Measurements from ENCODE around the gene EMILIN2.

DNA sequence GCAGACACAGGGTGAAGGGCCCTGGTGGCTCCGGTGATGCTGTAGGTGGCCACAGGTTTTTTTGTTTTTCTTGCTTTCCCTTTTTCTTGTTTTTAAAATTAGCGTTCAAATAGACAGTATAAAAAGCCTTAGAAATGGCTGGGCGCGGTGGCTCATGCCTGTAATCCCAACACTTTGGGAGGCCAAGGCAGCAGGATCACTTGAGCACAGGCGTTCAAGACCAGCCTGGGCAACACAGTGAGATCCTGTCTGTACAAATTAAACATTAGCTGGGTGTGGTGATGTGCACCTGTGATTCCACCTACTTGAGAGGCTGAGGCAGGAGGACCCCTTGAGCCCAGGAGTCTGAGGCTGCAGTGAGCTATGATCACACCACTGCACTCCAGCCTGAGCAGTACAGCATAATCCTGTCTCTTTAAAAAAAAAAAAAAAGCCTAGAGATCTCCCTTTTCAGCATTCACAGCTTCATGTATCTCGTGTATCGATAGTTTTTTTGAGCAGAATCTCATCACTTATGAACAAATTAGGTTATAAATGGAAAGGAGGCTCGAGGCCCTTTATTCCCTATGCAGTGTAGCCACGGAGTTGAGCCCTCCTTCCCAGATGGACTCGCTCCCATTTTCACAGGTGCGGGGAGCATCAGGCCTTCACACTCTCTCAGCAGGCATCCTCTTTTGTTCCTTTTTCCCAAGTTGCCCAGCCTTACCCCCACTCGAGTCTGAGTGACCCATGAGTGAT lies 50.8 kb downstream of the EMILIN2 start:
- TF ChIP-seq CTCF (IDR thresholded peaks at IDR 0.05) (no peak), ZFX (IDR thresholded peaks at IDR 0.05; ENCODE audit: borderline replicate concordance) (no peak)

Measured in 22Rv1 (cell line).